ENCODE measurements around the gene CNOT3. TPM values are rescaled to one million over a fixed set of nuclear protein-coding genes. Genes with fewer than 3 reads are reported as not detected.
A peak's percentile ranks its signal among the peaks of the same experiment; 100 is the strongest.

Gene CNOT3
- polyA plus RNA-seq, 1 of the 3 experiments (the other 2 are of a cell fraction) = 14.2 TPM

DNA sequence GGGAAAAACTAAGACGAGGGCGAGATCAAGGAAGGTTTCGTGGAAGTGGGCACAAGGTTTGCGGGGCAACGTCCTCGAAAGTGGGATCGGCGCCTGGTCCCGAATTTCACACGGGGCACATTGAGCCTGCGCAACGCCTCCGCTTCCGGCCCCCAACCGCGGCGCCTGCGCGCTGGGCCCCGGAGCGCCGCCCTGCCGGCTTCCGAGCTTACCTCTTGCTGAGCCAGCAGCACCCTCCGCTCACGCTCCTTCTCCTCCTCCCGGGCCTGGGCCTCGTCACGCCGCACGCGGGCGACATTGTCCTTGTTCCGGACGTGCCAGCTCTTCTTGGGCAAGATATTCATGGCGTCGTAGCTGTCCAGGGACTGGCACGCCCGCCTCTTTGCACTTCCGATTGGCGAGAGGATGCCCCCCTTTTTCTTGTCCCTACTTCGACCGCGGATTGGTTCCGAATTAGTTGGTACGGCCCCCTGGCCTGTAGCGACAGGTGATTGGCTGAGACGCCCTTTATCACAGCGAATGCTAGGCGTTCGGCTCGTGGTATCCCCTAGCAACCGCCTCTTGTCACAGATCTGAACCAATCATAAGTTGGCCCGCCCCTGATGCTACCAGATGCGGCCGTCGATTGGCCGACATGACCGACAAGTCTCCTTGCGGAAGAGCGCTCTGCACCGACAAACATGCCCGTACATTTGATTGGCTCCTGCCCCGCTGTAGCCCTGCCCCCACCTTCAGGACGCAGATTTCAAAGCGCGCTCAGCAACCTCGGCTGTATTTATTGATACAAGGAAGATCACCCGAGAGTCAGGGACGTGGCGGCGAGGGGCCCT is 22.0 kb downstream of the CNOT3 start, which contains the start of gene LENG1 (continued):
- TF ChIP-seq, protein P1, sequence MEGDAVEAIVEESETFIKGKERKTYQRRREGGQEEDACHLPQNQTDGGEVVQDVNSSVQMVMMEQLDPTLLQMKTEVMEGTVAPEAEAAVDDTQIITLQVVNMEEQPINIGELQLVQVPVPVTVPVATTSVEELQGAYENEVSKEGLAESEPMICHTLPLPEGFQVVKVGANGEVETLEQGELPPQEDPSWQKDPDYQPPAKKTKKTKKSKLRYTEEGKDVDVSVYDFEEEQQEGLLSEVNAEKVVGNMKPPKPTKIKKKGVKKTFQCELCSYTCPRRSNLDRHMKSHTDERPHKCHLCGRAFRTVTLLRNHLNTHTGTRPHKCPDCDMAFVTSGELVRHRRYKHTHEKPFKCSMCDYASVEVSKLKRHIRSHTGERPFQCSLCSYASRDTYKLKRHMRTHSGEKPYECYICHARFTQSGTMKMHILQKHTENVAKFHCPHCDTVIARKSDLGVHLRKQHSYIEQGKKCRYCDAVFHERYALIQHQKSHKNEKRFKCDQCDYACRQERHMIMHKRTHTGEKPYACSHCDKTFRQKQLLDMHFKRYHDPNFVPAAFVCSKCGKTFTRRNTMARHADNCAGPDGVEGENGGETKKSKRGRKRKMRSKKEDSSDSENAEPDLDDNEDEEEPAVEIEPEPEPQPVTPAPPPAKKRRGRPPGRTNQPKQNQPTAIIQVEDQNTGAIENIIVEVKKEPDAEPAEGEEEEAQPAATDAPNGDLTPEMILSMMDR (IDR thresholded peaks at IDR 0.05) = peak; percentile 43
- TF ChIP-seq GABPA (IDR thresholded peaks at IDR 0.05; ENCODE audit: low read depth) (peak; percentile 81), FOXJ3 (CRISPR knock-in tag; IDR thresholded peaks at IDR 0.05) (no peak), NFIC (IDR thresholded peaks at IDR 0.05; ENCODE audit: borderline replicate concordance) (no peak), FOSL2 (IDR thresholded peaks at IDR 0.05; ENCODE audit: borderline replicate concordance, low read depth) (no peak), TAF1 (IDR thresholded peaks at IDR 0.05; ENCODE audit: borderline replicate concordance, low read depth, low read length) (peak; percentile 34; the same call in 1 of the 2 replicates), MXI1 (IDR thresholded peaks at IDR 0.05; ENCODE audit: low read depth, low read length) (peak; percentile 85), NRF1 (IDR thresholded peaks at IDR 0.05; ENCODE audit: low read depth, low read length) (peak; percentile 90), EP300 (IDR thresholded peaks at IDR 0.05; ENCODE audit: borderline replicate concordance in 1 of 2, low read depth in 1 of 2, low read length in 1 of 2) (no peak), CHD2 (IDR thresholded peaks at IDR 0.05; ENCODE audit: low read length, partially characterized antibody) (peak; percentile 97), RCOR1 (IDR thresholded peaks at IDR 0.05; ENCODE audit: low read length) (no peak), EZH2phosphoT487 (IDR thresholded peaks at IDR 0.05; ENCODE audit: borderline replicate concordance, low read depth) (no peak), ELF1 (IDR thresholded peaks at IDR 0.05) (peak; percentile 89), GATA2 (CRISPR knock-in tag; IDR thresholded peaks at IDR 0.05) (no peak), SIN3A (IDR thresholded peaks at IDR 0.05; ENCODE audit: borderline replicate concordance, low read depth, low read length) (peak; percentile 97), RAD21 (IDR thresholded peaks at IDR 0.05; ENCODE audit: low read length) (no peak), JUND (IDR thresholded peaks at IDR 0.05) (no peak)
- TF ChIP-seq, protein P2, sequence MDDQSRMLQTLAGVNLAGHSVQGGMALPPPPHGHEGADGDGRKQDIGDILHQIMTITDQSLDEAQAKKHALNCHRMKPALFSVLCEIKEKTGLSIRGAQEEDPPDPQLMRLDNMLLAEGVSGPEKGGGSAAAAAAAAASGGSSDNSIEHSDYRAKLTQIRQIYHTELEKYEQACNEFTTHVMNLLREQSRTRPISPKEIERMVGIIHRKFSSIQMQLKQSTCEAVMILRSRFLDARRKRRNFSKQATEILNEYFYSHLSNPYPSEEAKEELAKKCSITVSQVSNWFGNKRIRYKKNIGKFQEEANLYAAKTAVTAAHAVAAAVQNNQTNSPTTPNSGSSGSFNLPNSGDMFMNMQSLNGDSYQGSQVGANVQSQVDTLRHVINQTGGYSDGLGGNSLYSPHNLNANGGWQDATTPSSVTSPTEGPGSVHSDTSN (IDR thresholded peaks at IDR 0.05) = peak; percentile 96
- TF ChIP-seq, protein P3, sequence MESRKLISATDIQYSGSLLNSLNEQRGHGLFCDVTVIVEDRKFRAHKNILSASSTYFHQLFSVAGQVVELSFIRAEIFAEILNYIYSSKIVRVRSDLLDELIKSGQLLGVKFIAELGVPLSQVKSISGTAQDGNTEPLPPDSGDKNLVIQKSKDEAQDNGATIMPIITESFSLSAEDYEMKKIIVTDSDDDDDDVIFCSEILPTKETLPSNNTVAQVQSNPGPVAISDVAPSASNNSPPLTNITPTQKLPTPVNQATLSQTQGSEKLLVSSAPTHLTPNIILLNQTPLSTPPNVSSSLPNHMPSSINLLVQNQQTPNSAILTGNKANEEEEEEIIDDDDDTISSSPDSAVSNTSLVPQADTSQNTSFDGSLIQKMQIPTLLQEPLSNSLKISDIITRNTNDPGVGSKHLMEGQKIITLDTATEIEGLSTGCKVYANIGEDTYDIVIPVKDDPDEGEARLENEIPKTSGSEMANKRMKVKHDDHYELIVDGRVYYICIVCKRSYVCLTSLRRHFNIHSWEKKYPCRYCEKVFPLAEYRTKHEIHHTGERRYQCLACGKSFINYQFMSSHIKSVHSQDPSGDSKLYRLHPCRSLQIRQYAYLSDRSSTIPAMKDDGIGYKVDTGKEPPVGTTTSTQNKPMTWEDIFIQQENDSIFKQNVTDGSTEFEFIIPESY (IDR thresholded peaks at IDR 0.05; ENCODE audit: borderline replicate concordance, low read depth) = no peak
